HG02798 (cell line): ENCODE results near the gene MAP4K1.

Source experiments
- ATAC-seq: cut with Tn5 transposase; IDR thresholded peaks from one replicate; pipeline ENCODE4 v1.9.1; 2021; ENCODE audit warnings: mild to moderate bottlenecking; ENCODE audit not compliant: unreplicated experiment, poor library complexity

The MAP4K1 gene

DNA sequence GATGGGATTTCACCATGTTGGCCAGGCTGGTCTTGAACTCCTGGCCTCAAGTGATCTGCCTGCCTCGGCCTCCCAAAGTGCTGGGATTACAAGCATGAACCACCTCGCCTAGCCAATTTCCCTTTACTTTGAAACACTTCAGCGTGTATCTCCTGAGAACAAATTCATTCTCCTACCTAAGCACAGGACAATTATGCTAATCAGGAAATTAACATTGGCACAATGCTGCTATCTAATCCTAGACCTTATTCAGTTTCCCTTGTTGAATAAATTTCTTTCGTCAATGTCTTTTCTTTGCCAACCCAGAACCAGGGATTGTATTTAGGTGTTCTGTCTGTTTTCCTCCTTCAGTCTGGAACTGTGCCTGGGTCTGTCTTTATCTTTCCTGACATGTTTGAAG, 67.8 kb downstream of the MAP4K1 start:
- no peak for ATAC-seq

- no peak for ATAC-seq
Measured at GRCh38 chr19:38549061-38549460, 68.7 kb downstream of the MAP4K1 start.

DNA sequence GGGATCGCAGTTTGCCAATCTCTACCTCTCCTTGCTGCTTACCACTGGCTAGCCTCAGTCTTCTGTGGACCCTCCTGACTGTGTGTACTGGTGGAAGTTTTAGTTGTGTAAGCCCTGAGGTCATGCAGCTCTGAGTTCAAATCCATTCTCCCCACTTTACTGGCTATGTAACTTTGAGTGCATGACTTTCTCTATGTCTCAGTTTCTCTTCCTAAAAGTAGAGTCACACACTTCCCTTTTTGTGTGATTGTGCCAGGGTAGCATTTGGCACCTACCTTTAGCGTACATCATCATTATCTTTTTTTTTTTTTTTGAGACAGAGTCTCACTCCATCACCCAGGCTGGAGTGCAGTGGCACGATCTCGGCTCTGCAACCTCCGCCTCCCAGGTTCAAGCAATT, 70.3 kb downstream of the MAP4K1 start:
- no peak for ATAC-seq

GRCh38 chr19:38545596-38545995, 72.2 kb downstream of the MAP4K1 start:
- no peak for ATAC-seq

GRCh38 chr19:38544569-38545315, 73.0 kb downstream of the MAP4K1 start:
- ATAC-seq = no peak

- peak; percentile 41 for ATAC-seq
Measured at GRCh38 chr19:38543807-38544568, 73.8 kb downstream of the MAP4K1 start.

DNA sequence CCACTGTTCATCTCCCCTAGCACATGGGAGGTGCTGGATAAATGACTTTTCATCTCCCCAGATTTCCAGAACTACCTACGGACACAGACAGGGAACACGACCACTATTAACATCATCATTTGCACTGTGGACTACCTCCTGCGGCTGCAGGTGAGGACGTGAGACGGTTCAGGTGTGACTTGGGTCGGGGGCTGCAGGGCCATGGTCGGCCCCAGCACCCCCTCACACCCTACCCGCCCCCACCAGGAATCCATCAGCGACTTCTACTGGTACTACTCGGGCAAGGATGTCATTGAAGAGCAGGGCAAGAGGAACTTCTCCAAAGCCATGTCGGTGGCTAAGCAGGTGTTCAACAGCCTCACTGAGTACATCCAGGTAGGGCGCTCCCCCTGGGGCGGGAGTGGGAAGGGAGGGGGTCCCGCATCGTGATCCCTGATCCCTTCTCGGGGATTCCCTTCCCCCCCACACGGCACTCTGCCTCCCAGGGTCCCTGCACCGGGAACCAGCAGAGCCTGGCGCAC, 74.4 kb downstream of the MAP4K1 start:
- no peak for ATAC-seq

DNA sequence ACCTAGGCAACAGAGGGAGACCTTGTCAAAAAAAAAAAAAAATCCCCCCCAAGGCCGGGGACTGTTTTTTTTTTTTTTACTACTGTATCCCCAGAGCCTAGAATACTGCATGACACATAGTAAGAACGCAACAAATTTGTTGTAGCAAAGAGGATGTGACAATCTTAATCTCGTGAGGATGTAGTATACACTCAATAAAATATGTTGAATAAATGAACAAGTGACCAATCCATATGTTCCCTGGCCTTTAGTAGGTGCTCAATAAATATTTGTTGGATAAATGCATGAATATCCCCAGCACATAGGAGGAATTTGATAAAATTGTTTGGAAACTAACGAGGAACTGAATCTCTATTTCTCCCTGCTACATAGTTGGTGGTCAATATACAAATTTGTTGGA, 75.7 kb downstream of the MAP4K1 start:
- no peak for ATAC-seq

- no peak for ATAC-seq
Measured at GRCh38 chr19:38539751-38540150, 78.0 kb downstream of the MAP4K1 start.

- ATAC-seq = no peak
Measured at GRCh38 chr19:38538793-38539528, 78.8 kb downstream of the MAP4K1 start.

GRCh38 chr19:38538386-38538785, 79.4 kb downstream of the MAP4K1 start:
- ATAC-seq = no peak
